GM11168 (cell line): Measurements from ENCODE around the gene STOML3.
"Not testable (repeated sequence)": the region's sequence is repeated elsewhere in the genome, so short reads cannot be mapped to it uniquely, and the experiment has no call there.

Experiments
- in situ Hi-C: fragments of 300-500 bp; cut with MboI; formaldehyde crosslinking; loops from one replicate; pipeline ENCODE4 v1.12.0; 2022; ENCODE audit warnings: low sequenced_read_pairs; ENCODE audit not compliant: unreplicated experiment

The STOML3 gene

GRCh38 chr13:38990693-38991092 is at the start of gene STOML3:
Gene STOML3 (minus strand): TSS chr13:38990831. CDS start chr13:38990721, 110 bp downstream.
- in situ Hi-C loops, result no loop called here

- in situ Hi-C loops, result no loop called here
Measured at GRCh38 chr13:39040206-39040605, 49.6 kb upstream of the STOML3 start.

GRCh38 chr13:39039041-39039440 is 48.4 kb upstream of the STOML3 start:
- in situ Hi-C loops, result no loop called here

- in situ Hi-C loops, result no loop called here
Measured at GRCh38 chr13:39038569-39039030, 48.0 kb upstream of the STOML3 start.

- in situ Hi-C loops, result no loop called here
Measured at GRCh38 chr13:39037880-39038568, 47.4 kb upstream of the STOML3 start, which contains the start of the genes NHLRC3 and PROSER1. Gene NHLRC3 (plus strand): TSS chr13:39038456. CDS start chr13:39038640, 184 bp downstream. Gene PROSER1 (minus strand): TSS chr13:39038089. CDS start chr13:39037242, 847 bp downstream.

GRCh38 chr13:39037410-39037879 is 46.8 kb upstream of the STOML3 start:
- in situ Hi-C loops, result no loop called here

- in situ Hi-C loops, result no loop called here
Measured at GRCh38 chr13:39036212-39036611, 45.6 kb upstream of the STOML3 start.

GRCh38 chr13:39035799-39036198 is 45.2 kb upstream of the STOML3 start:
- in situ Hi-C loops, result no loop called here

GRCh38 chr13:39035204-39035603 is 44.6 kb upstream of the STOML3 start:
- in situ Hi-C loops, result no loop called here

- in situ Hi-C loops, result no loop called here
Measured at GRCh38 chr13:39034085-39034484, 43.5 kb upstream of the STOML3 start.

GRCh38 chr13:39032150-39032549 is 41.5 kb upstream of the STOML3 start:
- in situ Hi-C loops, result no loop called here

- in situ Hi-C loops, result no loop called here
Measured at GRCh38 chr13:39025433-39025839, 34.8 kb upstream of the STOML3 start.

GRCh38 chr13:39023761-39024160 is 33.1 kb upstream of the STOML3 start:
- in situ Hi-C loops, result no loop called here

- in situ Hi-C loops, result no loop called here
Measured at GRCh38 chr13:39023316-39023715, 32.7 kb upstream of the STOML3 start.

GRCh38 chr13:39020853-39021462 is 30.3 kb upstream of the STOML3 start:
- in situ Hi-C loops, result no loop called here

- in situ Hi-C loops, result no loop called here
Measured at GRCh38 chr13:39016787-39017186, 26.2 kb upstream of the STOML3 start.

- in situ Hi-C loops, result no loop called here
Measured at GRCh38 chr13:39016087-39016486, 25.5 kb upstream of the STOML3 start.

GRCh38 chr13:39013462-39013861 is 22.8 kb upstream of the STOML3 start:
- in situ Hi-C loops, result no loop called here

GRCh38 chr13:39012608-39013007 is 22.0 kb upstream of the STOML3 start:
- in situ Hi-C loops, result no loop called here

- in situ Hi-C loops, result not testable (repeated sequence)
Measured at GRCh38 chr13:39006371-39007111, 15.9 kb upstream of the STOML3 start.

- in situ Hi-C loops, result no loop called here
Measured at GRCh38 chr13:38998739-38999138, 8.1 kb upstream of the STOML3 start.
